Measurements from ENCODE around the gene ZNF574. TPM values are rescaled to one million over a fixed set of nuclear protein-coding genes. Genes with fewer than 3 reads are reported as not detected.
"Not testable (repeated sequence)": the region's sequence is repeated elsewhere in the genome, so short reads cannot be mapped to it uniquely, and the experiment has no call there.

ZNF574 gene
- total RNA-seq, 1 experiment from 2014 or later, result 27.5 TPM

DNA sequence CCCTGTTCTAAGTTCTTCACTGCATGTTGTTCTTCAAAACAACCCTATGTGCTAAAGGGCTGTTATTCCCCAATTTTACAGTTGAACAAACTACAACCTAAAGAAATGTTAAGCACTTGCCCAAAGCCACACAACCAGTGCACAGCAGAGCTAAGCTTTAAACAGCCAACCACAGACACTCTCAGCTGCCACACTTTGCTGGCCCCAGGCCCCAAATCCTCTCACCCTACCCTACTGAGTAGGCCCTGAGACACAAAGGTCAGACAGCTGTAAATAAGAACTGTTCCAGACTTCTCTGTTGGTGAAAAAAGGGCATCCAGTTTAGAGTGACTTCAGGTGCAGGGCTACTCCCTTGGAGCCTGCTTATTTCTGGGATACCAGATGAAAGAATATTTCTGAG is 35.9 kb upstream of the ZNF574 start:
- no TSS peak for BruUV-seq (replicated peaks)
- CTCF ChIA-PET, result no interaction called here
- H3K27me3 ChIP-seq (replicated peaks; ENCODE audit: insufficient read depth, low read depth, low read length, poor library complexity), result no peaks in the 10 kb centered on the region

DNA sequence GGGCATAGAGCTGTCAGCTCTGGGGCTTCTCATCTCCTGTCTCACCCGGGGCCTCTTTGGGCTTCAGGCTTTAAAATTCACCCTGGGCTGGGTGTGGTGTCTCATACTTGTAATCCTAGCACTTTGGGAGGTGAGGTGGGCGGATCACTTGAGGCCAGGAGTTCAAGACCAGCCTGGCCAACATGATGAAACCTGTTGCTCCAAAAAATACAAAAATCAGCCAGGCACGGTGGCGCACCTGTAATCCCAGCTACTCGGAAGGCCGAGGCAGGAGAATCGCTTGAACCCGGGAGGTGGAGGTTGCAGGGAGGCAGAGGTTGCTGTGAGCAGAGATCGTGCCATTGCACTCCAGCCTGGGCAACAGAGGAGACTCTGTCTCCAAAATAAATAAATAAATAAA is 35.5 kb upstream of the ZNF574 start:
- POLR2A ChIA-PET (ENCODE audit: low non-redundant PET); H3K27ac ChIP-seq (ENCODE audit: low read depth, low read length, poor library complexity, severe bottlenecking); H3K4me1 ChIP-seq (ENCODE audit: insufficient read depth, low read length, poor library complexity, severe bottlenecking); DNase-seq (ENCODE audit: low spot score); intact Hi-C loops (cut with micrococcal nuclease; ENCODE audit: unreplicated experiment); H3K9me3 ChIP-seq (ENCODE audit: low read depth, low read length, poor library complexity, severe bottlenecking); H3K27me3 ChIP-seq (replicated peaks; ENCODE audit: insufficient read depth, low read depth, low read length, poor library complexity); H3K36me3 ChIP-seq (ENCODE audit: insufficient read depth, low read length, poor library complexity, severe bottlenecking); CTCF ChIA-PET; BruUV-seq (replicated peaks); H3K4me3 ChIP-seq (ENCODE audit: low read depth, low read length, poor library complexity, severe bottlenecking): not testable (repeated sequence)

More for the DNA sequence above, 35.9 kb upstream of the ZNF574 start:
- POLR2A ChIA-PET (ENCODE audit: low non-redundant PET), result no interaction called here
- Histone ChIP-seq H3K9me3 (ENCODE audit: low read depth, low read length, poor library complexity, severe bottlenecking) (no peaks in the 10 kb centered on the region), H3K4me3 (ENCODE audit: low read depth, low read length, poor library complexity, severe bottlenecking) (no peak overlapping the region), H3K27ac (ENCODE audit: low read depth, low read length, poor library complexity, severe bottlenecking) (no peak overlapping the region), H3K4me1 (ENCODE audit: insufficient read depth, low read length, poor library complexity, severe bottlenecking) (no peaks in the 10 kb centered on the region), H3K36me3 (ENCODE audit: insufficient read depth, low read length, poor library complexity, severe bottlenecking) (peaks cover 5% of the 10 kb centered on the region)
- intact Hi-C loops (cut with micrococcal nuclease; ENCODE audit: unreplicated experiment), result no loop called here
- DNase-seq (ENCODE audit: low spot score), result no peak
- no peak for TF ChIP-seq EZH2 (IDR thresholded peaks at IDR 0.05; ENCODE audit: borderline replicate concordance, low read depth, low read length, poor library complexity, severe bottlenecking)
- TF ChIP-seq, protein P1, sequence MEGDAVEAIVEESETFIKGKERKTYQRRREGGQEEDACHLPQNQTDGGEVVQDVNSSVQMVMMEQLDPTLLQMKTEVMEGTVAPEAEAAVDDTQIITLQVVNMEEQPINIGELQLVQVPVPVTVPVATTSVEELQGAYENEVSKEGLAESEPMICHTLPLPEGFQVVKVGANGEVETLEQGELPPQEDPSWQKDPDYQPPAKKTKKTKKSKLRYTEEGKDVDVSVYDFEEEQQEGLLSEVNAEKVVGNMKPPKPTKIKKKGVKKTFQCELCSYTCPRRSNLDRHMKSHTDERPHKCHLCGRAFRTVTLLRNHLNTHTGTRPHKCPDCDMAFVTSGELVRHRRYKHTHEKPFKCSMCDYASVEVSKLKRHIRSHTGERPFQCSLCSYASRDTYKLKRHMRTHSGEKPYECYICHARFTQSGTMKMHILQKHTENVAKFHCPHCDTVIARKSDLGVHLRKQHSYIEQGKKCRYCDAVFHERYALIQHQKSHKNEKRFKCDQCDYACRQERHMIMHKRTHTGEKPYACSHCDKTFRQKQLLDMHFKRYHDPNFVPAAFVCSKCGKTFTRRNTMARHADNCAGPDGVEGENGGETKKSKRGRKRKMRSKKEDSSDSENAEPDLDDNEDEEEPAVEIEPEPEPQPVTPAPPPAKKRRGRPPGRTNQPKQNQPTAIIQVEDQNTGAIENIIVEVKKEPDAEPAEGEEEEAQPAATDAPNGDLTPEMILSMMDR (conservative IDR thresholded peaks at IDR 0.05; ENCODE audit: low read depth, low read length), result no peak

DNA sequence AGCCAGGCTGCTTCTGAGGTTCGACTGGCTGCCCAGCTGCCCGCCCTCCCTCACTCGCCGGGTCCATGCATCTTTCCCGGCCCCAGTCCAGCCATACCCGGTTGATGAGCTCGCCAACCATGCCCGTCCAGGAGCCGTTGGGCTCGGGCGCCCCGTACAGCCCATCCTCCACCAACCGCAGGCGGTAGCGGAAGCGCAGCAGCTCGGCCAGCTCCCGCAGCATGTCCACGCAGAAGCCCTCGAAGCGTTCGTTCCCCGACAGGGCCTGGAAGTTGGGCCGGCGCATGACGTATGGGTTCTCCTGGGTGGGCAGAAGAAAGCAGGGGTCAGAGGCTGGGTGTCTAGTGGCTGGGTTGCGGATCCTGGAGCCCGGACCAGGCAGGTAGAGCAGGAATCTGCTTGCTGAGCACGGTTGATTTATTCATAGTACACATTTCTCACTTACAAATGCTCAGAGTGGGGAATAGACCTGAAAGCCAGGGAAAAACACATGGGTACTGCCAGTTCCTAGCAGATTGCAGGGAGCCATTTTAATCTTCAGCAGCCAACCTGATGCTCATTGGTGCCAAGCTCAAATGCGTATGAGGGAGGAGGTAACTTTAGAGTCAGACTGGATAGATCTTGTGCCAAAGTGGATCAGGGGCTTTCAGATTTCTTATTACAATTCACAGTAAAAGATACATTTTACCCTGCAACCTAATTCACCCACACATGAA is 33.4 kb upstream of the ZNF574 start:
- H3K27me3 ChIP-seq (replicated peaks; ENCODE audit: insufficient read depth, low read depth, low read length, poor library complexity), result no peaks in the 10 kb centered on the region
- no TSS peak for BruUV-seq (replicated peaks)
- H3K4me3 ChIP-seq (ENCODE audit: low read depth, low read length, poor library complexity, severe bottlenecking), result no peak overlapping the region
- TF ChIP-seq EZH2 (IDR thresholded peaks at IDR 0.05; ENCODE audit: borderline replicate concordance, low read depth, low read length, poor library complexity, severe bottlenecking), result no peak
- TF ChIP-seq, protein P1 (conservative IDR thresholded peaks at IDR 0.05; ENCODE audit: low read depth, low read length), result no peak
- intact Hi-C loops (cut with micrococcal nuclease; ENCODE audit: unreplicated experiment), result no loop called here
- no peak overlapping the region for H3K27ac ChIP-seq (ENCODE audit: low read depth, low read length, poor library complexity, severe bottlenecking)
- peaks cover 9% of the 10 kb centered on the region for H3K36me3 ChIP-seq (ENCODE audit: insufficient read depth, low read length, poor library complexity, severe bottlenecking)
- CTCF ChIA-PET, result no interaction called here
- no peaks in the 10 kb centered on the region for H3K9me3 ChIP-seq (ENCODE audit: low read depth, low read length, poor library complexity, severe bottlenecking)
- POLR2A ChIA-PET (ENCODE audit: low non-redundant PET), result no interaction called here
- DNase-seq (ENCODE audit: low spot score), result no peak
- no peaks in the 10 kb centered on the region for H3K4me1 ChIP-seq (ENCODE audit: insufficient read depth, low read length, poor library complexity, severe bottlenecking)

- no peaks in the 10 kb centered on the region for H3K4me1 ChIP-seq (ENCODE audit: insufficient read depth, low read length, poor library complexity, severe bottlenecking)
- H3K36me3 ChIP-seq (ENCODE audit: insufficient read depth, low read length, poor library complexity, severe bottlenecking), result peaks cover 9% of the 10 kb centered on the region
- ChIA-PET CTCF (no interaction called here), POLR2A (ENCODE audit: low non-redundant PET) (no interaction called here)
- intact Hi-C loops (cut with micrococcal nuclease; ENCODE audit: unreplicated experiment), result no loop called here
- no peak for TF ChIP-seq EZH2 (IDR thresholded peaks at IDR 0.05; ENCODE audit: borderline replicate concordance, low read depth, low read length, poor library complexity, severe bottlenecking)
- TF ChIP-seq, protein P1 (conservative IDR thresholded peaks at IDR 0.05; ENCODE audit: low read depth, low read length), result no peak
- no peaks in the 10 kb centered on the region for H3K9me3 ChIP-seq (ENCODE audit: low read depth, low read length, poor library complexity, severe bottlenecking)
- no peak for DNase-seq (ENCODE audit: low spot score)
- no peak overlapping the region for H3K4me3 ChIP-seq (ENCODE audit: low read depth, low read length, poor library complexity, severe bottlenecking)
- no peaks in the 10 kb centered on the region for H3K27me3 ChIP-seq (replicated peaks; ENCODE audit: insufficient read depth, low read depth, low read length, poor library complexity)
- no TSS peak for BruUV-seq (replicated peaks)
- H3K27ac ChIP-seq (ENCODE audit: low read depth, low read length, poor library complexity, severe bottlenecking), result no peak overlapping the region
Observed at GRCh38 chr19:42045575-42045974, 30.4 kb upstream of the ZNF574 start.
